ENCODE data around the gene MX2. TPM values are rescaled to one million over a fixed set of nuclear protein-coding genes. Genes with fewer than 3 reads are reported as not detected.

The MX2 gene
- total RNA-seq, 1 experiment from 2014 or later = 56.7 TPM

DNA sequence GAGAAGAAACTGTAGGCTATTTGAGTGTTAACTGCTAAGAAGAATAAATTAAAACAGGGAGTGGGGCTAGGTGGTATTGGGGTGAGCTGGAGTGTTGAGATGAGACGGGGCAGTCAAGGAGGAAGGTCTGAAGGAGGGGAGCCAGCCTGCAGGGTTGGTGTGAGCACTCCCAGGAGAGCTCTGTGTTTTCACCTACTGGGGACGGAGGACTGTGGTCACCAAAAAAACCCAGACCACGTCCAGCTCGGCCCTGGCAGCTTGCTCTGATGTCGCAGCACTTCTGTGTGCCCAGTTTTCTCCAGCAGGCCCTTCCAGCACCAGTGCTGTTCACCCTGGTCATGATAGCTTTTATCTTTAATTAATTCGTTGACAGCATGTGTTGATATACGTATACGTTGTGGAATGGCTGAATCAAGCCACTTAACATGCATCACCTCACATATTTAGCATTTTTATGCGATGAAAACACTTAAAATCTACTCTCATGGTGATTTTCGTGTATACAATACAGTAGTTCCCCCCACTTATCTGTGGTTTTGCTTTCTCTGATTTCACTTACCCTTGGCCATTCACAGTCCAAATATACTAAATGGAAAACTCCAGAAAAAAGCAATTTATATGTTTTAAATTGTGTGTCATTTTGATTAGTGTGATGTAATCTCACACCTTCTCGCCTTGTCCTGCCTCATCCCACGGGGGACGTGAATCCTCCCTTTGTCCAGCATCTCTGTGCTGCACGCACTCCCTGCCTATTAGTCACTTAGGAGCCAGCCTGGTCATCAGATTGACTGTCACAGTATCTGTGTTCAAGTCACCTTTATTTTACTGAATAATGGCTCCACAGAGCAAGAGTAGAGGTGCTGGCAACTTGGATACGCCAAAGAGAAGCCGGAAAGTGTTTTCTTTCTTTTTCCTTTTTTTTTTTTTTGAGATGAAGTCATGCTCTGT is 32.9 kb upstream of the MX2 start:
- in situ Hi-C loops (cut with HindIII; ENCODE audit: low pct_unique_long_range_greater_than_20kb, low sequenced_read_pairs) = no loop called here
- no peak for ATAC-seq
- TF ChIP-seq SIN3A (IDR thresholded peaks at IDR 0.05; ENCODE audit: borderline replicate concordance, insufficient read depth, low read depth, low read length) = no peak
- TF ChIP-seq TCF7L2 (IDR thresholded peaks at IDR 0.05; ENCODE audit: low read depth, low read length) = no peak
- TF ChIP-seq POLR2AphosphoS5 (IDR thresholded peaks at IDR 0.05; ENCODE audit: low read depth, low read length) = no peak
- TF ChIP-seq REST (IDR thresholded peaks at IDR 0.05; ENCODE audit: insufficient read depth in 1 of 2, low read depth in 2 of 2, low read length in 1 of 2) = no peak
- TF ChIP-seq, protein P1, sequence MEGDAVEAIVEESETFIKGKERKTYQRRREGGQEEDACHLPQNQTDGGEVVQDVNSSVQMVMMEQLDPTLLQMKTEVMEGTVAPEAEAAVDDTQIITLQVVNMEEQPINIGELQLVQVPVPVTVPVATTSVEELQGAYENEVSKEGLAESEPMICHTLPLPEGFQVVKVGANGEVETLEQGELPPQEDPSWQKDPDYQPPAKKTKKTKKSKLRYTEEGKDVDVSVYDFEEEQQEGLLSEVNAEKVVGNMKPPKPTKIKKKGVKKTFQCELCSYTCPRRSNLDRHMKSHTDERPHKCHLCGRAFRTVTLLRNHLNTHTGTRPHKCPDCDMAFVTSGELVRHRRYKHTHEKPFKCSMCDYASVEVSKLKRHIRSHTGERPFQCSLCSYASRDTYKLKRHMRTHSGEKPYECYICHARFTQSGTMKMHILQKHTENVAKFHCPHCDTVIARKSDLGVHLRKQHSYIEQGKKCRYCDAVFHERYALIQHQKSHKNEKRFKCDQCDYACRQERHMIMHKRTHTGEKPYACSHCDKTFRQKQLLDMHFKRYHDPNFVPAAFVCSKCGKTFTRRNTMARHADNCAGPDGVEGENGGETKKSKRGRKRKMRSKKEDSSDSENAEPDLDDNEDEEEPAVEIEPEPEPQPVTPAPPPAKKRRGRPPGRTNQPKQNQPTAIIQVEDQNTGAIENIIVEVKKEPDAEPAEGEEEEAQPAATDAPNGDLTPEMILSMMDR (IDR thresholded peaks at IDR 0.05) = no peak
- DNase-seq (ENCODE audit: low read depth, low spot score) = no peak
- H3K9me3 ChIP-seq (ENCODE audit: control insufficient read depth, insufficient read depth, low read depth, low read length) = no peaks in the 10 kb centered on the region
- H3K27me3 ChIP-seq (ENCODE audit: control insufficient read depth, insufficient read depth, low read length) = no peaks in the 10 kb centered on the region
- H3K27ac ChIP-seq (ENCODE audit: low read length) = no peak overlapping the region
- CTCF ChIA-PET = no interaction called here
- no TSS peak for BruUV-seq (replicated peaks)
- POLR2A ChIA-PET = no interaction called here
- H3K4me3 ChIP-seq (ENCODE audit: low read depth in 2 of 2, low read length in 2 of 2) = no peak overlapping the region
- intact Hi-C loops (cut with micrococcal nuclease; ENCODE audit: unreplicated experiment) = no loop called here
- no peaks in the 10 kb centered on the region for H3K4me1 ChIP-seq (ENCODE audit: control insufficient read depth, insufficient read depth, low read length)
- H3K36me3 ChIP-seq (ENCODE audit: control insufficient read depth, insufficient read depth, low read length) = no peaks in the 10 kb centered on the region

DNA sequence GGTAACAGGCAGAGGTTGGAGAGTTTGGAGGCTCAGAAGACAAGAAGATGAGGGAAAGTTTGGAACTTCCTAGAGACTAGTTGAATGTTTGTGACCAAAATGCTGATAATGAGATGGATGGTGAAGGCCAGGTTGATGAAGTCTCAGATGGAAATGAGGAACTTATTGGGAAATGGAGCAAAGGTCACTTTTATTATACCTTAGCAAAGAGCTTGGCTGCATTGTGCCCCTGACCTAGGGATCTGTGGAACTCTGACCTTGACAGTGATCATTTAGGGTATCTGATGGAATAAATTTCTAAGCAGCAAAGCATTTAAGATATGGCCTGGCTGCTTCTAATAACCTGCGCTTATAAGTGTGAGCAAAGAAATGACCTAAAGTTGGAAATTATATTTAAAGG is 28.1 kb upstream of the MX2 start:
- Histone ChIP-seq H3K36me3 (ENCODE audit: control insufficient read depth, insufficient read depth, low read length) (no peaks in the 10 kb centered on the region), H3K4me3 (ENCODE audit: low read depth in 2 of 2, low read length in 2 of 2) (no peak overlapping the region), H3K27ac (ENCODE audit: low read length) (no peak overlapping the region), H3K9me3 (ENCODE audit: control insufficient read depth, insufficient read depth, low read depth, low read length) (no peaks in the 10 kb centered on the region), H3K4me1 (ENCODE audit: control insufficient read depth, insufficient read depth, low read length) (no peaks in the 10 kb centered on the region), H3K27me3 (ENCODE audit: control insufficient read depth, insufficient read depth, low read length) (no peaks in the 10 kb centered on the region)
- ATAC-seq (no peak), DNase-seq (ENCODE audit: low read depth, low spot score) (no peak)
- intact Hi-C loops (cut with micrococcal nuclease; ENCODE audit: unreplicated experiment) = no loop called here
- no TSS peak for BruUV-seq (replicated peaks)
- ChIA-PET POLR2A (no interaction called here), CTCF (no interaction called here)
- TF ChIP-seq SIN3A (IDR thresholded peaks at IDR 0.05; ENCODE audit: borderline replicate concordance, insufficient read depth, low read depth, low read length) = no peak
- no peak for TF ChIP-seq POLR2AphosphoS5 (IDR thresholded peaks at IDR 0.05; ENCODE audit: low read depth, low read length)
- TF ChIP-seq, protein P1 (IDR thresholded peaks at IDR 0.05) = no peak
- in situ Hi-C loops (cut with HindIII; ENCODE audit: low pct_unique_long_range_greater_than_20kb, low sequenced_read_pairs) = no loop called here
